Measurements from ENCODE around the gene HSPA1L.

- no peak for TF ChIP-seq GATA3 (IDR thresholded peaks at IDR 0.05; ENCODE audit: low read depth, low read length)
- TF ChIP-seq GATA2 (IDR thresholded peaks at IDR 0.05; ENCODE audit: low read depth, low read length), result no peak
Measured at GRCh38 chr6:31794866-31795615, 20.0 kb downstream of the HSPA1L start.
